ENCODE data around the gene PPP1R13B.

- TF ChIP-seq CTCF (IDR thresholded peaks at IDR 0.05) (no peak), POLR2A (IDR thresholded peaks at IDR 0.05) (no peak), POLR2AphosphoS5 (IDR thresholded peaks at IDR 0.05) (no peak), EP300 (IDR thresholded peaks at IDR 0.05) (no peak)
Measured at GRCh38 chr14:103879118-103879569, 31.8 kb upstream of the PPP1R13B start.
